ENCODE measurements around the gene SYNE3. TPM values are rescaled to one million over a fixed set of nuclear protein-coding genes. Genes with fewer than 3 reads are reported as not detected.

Gene SYNE3
- total RNA-seq, 5 donors from 2014 or later (not counting 1 experiment from before 2014, with no cell fraction given), result 55.6 to 92.3 (median 77.8) TPM

Other genes starting within 250 kb of the SYNE3 start
- gene CLMN, start 196.7 kb downstream of the SYNE3 start, total RNA-seq, result 1 to 10 TPM in 2 of 5 donors, under 1 TPM in 3; 0.68 to 2.2 (median 0.99) TPM
- 10 to 100 TPM; 15.4 to 24.2 (median 16.0) TPM for gene GLRX5, start 18.4 kb upstream of the SYNE3 start, total RNA-seq
- gene TCL1B, start 169.8 kb upstream of the SYNE3 start, total RNA-seq, result 1 to 10 TPM in 1 of 5 donors, under 1 TPM in 3, not detected in 1; 0.21 to 2.0 (median 0.70) TPM
- 10 to 100 TPM in 1 of 5 donors, 1 to 10 TPM in 4; 1.4 to 22.5 (median 2.6) TPM for gene TCL1A, start 197.5 kb upstream of the SYNE3 start, total RNA-seq